GM12891 (cell line): ENCODE results near the gene SRP68.

ENCODE experiments used
- POLR2A ChIP-seq: IDR thresholded peaks from 2 replicates; pipeline ENCODE4 v1.6.1; 2011; ENCODE audit warnings: low read depth, low read length, control low read depth
- POLR2AphosphoS5 ChIP-seq: IDR thresholded peaks from 2 replicates; pipeline ENCODE4 v1.6.1; 2011; ENCODE audit warnings: low read depth, low read length, control low read depth
- SPI1 ChIP-seq: IDR thresholded peaks from 2 replicates; pipeline ENCODE4 v1.6.1; 2011; ENCODE audit warnings: low read depth, low read length, control low read depth
- TAF1 ChIP-seq: IDR thresholded peaks from 2 replicates; pipeline ENCODE4 v1.6.1; 2011; ENCODE audit warnings: low read depth, low read length, control low read depth

- no peak for TF ChIP-seq POLR2A
- no peak for TF ChIP-seq POLR2AphosphoS5
- TF ChIP-seq SPI1 = no peak
- TF ChIP-seq TAF1 = no peak
These were observed 20.8 kb downstream of the SRP68 start for GRCh38 chr17:76051561-76051960.
